GM12878 (cell line): ENCODE data around the gene FOXP4. TPM values are rescaled to one million over a fixed set of nuclear protein-coding genes. Genes with fewer than 3 reads are reported as not detected.

Experiments used
- ATAC-seq: fragments of 200-7000 bp; cut with Tn5 transposase; 3 replicates; pipeline ENCODE4 v1.9.1; 2020; ENCODE audit warnings: mild to moderate bottlenecking, moderate library complexity
- BruUV-seq: library from RNA; stranded (reverse); fragments of 400-500 nt; replicated peaks from 2 replicates; lab custom pipeline; 2021; lab: Mats Ljungman, UMichigan
- CTCF ChIA-PET: fragments of 300-600 bp; sonication (Branson Sonifier 250); formaldehyde crosslinking; extraction: SDS; loops from one replicate; lab custom pipeline; 2021; ENCODE audit warnings: inconsistent platforms; lab: Yijun Ruan, JAX
- POLR2A ChIA-PET: fragments of 350-600 bp; formaldehyde crosslinking; extraction: SDS; loops from one replicate; lab custom pipeline; 2021; ENCODE audit warnings: inconsistent platforms; lab: Charles Lee
- RAD21 ChIA-PET: fragments of 300-600 bp; sonication (Branson Sonifier 250); formaldehyde crosslinking; loops from one replicate; lab custom pipeline; 2023; ENCODE audit warnings: antibody characterized with exemption; ENCODE audit not compliant: unreplicated experiment; lab: Charles Lee
- SMC1A ChIA-PET: fragments of 300-600 bp; sonication (Branson Sonifier 250); formaldehyde crosslinking; loops from one replicate; lab custom pipeline; 2023; ENCODE audit not compliant: unreplicated experiment, uncharacterized antibody; lab: Charles Lee
- DNase-seq: peaks from one replicate; pipeline ENCODE4 v3.0.0-alpha.2; 2011; ENCODE audit warnings: low read depth, low spot score
- FAIRE-seq: peaks from 3 replicates; lab custom pipeline; 2011; peaks lifted over from hg19 to GRCh38; lab: Jason Lieb, UNC
- H2AFZ ChIP-seq: 2 replicates; pipeline ENCODE4 v1.6.0; 2011; ENCODE audit warnings: low read depth, low read length, control low read depth; ENCODE audit not compliant: control insufficient read depth
- H3K27ac ChIP-seq: 2 replicates; pipeline ENCODE4 v1.5.1; 2011; ENCODE audit warnings: control low read depth; ENCODE audit not compliant: control insufficient read depth, insufficient read depth
- H3K27me3 ChIP-seq, 2 experiments: replicated peaks in 1 of 2; 2 replicates each; pipeline versions ENCODE4 v1.6.0 to v1.6.1; 2011; ENCODE audit warnings: low read length in 1 of 2; ENCODE audit not compliant: control insufficient read depth in 2 of 2, insufficient read depth in 2 of 2
- H3K36me3 ChIP-seq, 2 experiments: 2 replicates each; pipeline ENCODE4 v1.5.1; 2011; ENCODE audit warnings: low read length in 1 of 2; ENCODE audit not compliant: control insufficient read depth in 2 of 2, insufficient read depth in 2 of 2
- H3K4me1 ChIP-seq: 2 replicates; pipeline ENCODE4 v1.6.1; 2011; ENCODE audit warnings: mild to moderate bottlenecking, low read length, moderate library complexity, mixed read lengths; ENCODE audit not compliant: control insufficient read depth, insufficient read depth
- H3K4me2 ChIP-seq: 2 replicates; pipeline ENCODE4 v1.6.0; 2011; ENCODE audit warnings: control low read depth; ENCODE audit not compliant: control insufficient read depth, insufficient read depth
- H3K4me3 ChIP-seq: fragments of 200-600 bp; sonication (generic); 2 replicates; pipeline ENCODE4 v1.5.1; 2016
- H3K79me2 ChIP-seq: 2 replicates; pipeline ENCODE4 v1.6.0; 2011; ENCODE audit warnings: low read length; ENCODE audit not compliant: control insufficient read depth, insufficient read depth
- H3K9ac ChIP-seq: 2 replicates; pipeline ENCODE4 v1.8.0; 2011; ENCODE audit warnings: low read length, control low read depth, mixed read lengths; ENCODE audit not compliant: control insufficient read depth, insufficient read depth
- H3K9me3 ChIP-seq: replicated peaks from 3 replicates; pipeline ENCODE4 v1.5.1; 2011; ENCODE audit warnings: mild to moderate bottlenecking, low read length; ENCODE audit not compliant: control insufficient read depth, insufficient read depth
- H4K20me1 ChIP-seq: 2 replicates; pipeline ENCODE4 v1.6.0; 2011; ENCODE audit not compliant: control insufficient read depth, insufficient read depth
- CEBPB ChIP-seq, 2 experiments: fragments of 150-350 bp in 1 of 2; IDR thresholded peaks; 2 replicates each; pipeline ENCODE4 v1.6.1; 2012 to 2014; ENCODE audit warnings: low read depth in 2 of 2, low read length in 2 of 2, borderline replicate concordance in 1 of 2, inconsistent platforms in 1 of 2
- EGR1 ChIP-seq, 2 experiments: IDR thresholded peaks; 1 replicate in 1 of 2; 2 replicates in 1 of 2; pipeline ENCODE4 v1.6.1; 2011 to 2012; ENCODE audit warnings: low read depth in 2 of 2, low read length in 2 of 2, borderline replicate concordance in 1 of 2, mild to moderate bottlenecking in 1 of 2, moderate library complexity in 1 of 2
- EZH2 ChIP-seq: IDR thresholded peaks from 2 replicates; pipeline ENCODE4 v1.6.1; 2012; ENCODE audit warnings: low read depth, mild to moderate bottlenecking, control low read depth, inconsistent platforms, low read length, borderline replicate concordance; ENCODE audit not compliant: control insufficient read depth
- LARP7 ChIP-seq: fragments of 450-650 bp; IDR thresholded peaks from 2 replicates; pipeline ENCODE4 v1.6.1; 2017; ENCODE audit warnings: mild to moderate bottlenecking
- POLR2A ChIP-seq: IDR thresholded peaks from 2 replicates; pipeline ENCODE4 v1.6.1; 2011; ENCODE audit warnings: low read depth, mild to moderate bottlenecking, low read length
- RCOR1 ChIP-seq: conservative IDR thresholded peaks from 2 replicates; pipeline ENCODE4 v1.6.1; 2012; ENCODE audit warnings: low read depth, low read length, improper control_type of control experiment
- RFX5 ChIP-seq: IDR thresholded peaks from 2 replicates; pipeline ENCODE4 v1.6.1; 2011; ENCODE audit warnings: low read depth, low read length, improper control_type of control experiment
- RUNX3 ChIP-seq: IDR thresholded peaks from 2 replicates; pipeline ENCODE4 v1.6.1; 2012; ENCODE audit warnings: low read length, inconsistent platforms
- SRF ChIP-seq, 2 experiments: IDR thresholded peaks; 2 replicates each; pipeline ENCODE4 v1.6.1; 2011; ENCODE audit warnings: low read depth in 2 of 2, low read length in 2 of 2, mild to moderate bottlenecking in 1 of 2, moderate library complexity in 1 of 2
- STAT1 ChIP-seq: fragments of 450-650 bp; conservative IDR thresholded peaks from 2 replicates; pipeline ENCODE4 v1.6.1; 2014; ENCODE audit warnings: antibody characterized with exemption, mild to moderate bottlenecking
- ZNF207 ChIP-seq: fragments of 450-650 bp; IDR thresholded peaks from 2 replicates; pipeline ENCODE4 v1.6.1; 2014; ENCODE audit warnings: antibody characterized with exemption, mild to moderate bottlenecking, borderline replicate concordance
- ZNF384 ChIP-seq: IDR thresholded peaks from 2 replicates; pipeline ENCODE4 v1.6.1; 2012; ENCODE audit warnings: low read depth, mild to moderate bottlenecking, low read length, improper control_type of control experiment, borderline replicate concordance
- ZZZ3 ChIP-seq: IDR thresholded peaks from 2 replicates; pipeline ENCODE4 v1.6.1; 2011; ENCODE audit warnings: low read depth; ENCODE audit not compliant: control insufficient read depth, insufficient read length
- WGBS: methylation state at CpG from one replicate; pipeline ENCODE4 v1.1.6; 2016; ENCODE audit warnings: low lambda C conversion rate; ENCODE audit not compliant: insufficient replicate concordance, insufficient coverage; ENCODE audit errors: missing lambda C conversion rate; 5-methylcytosine and 5-hydroxymethylcytosine counted together
- in situ Hi-C: fragments of 300-500 bp; cut with MboI; formaldehyde crosslinking; loops from 9 replicates; pipeline ENCODE4 v1.14.3; 2018; ENCODE audit warnings: mixed read lengths
- intact Hi-C: fragments of 100-400 bp; cut with micrococcal nuclease; formaldehyde crosslinking; loops from one replicate; pipeline ENCODE4 v1.14.2; 2022; ENCODE audit not compliant: unreplicated experiment
- polyA plus RNA-seq, 11 experiments: library from polyadenylated mRNA; depleted of rRNA in 4 of 11; unstranded in 6 of 11; stranded (reverse) in 5 of 11; fragments of >200 nt; fragmentation: Nextera tagmentation in 4 of 11; fragmentation: Illumina TruSeq in 1 of 11; extraction: Ambion mirVana in 4 of 11; extraction: Trizol in 1 of 11; gene quantifications; 1 replicate in 1 of 11; 2 replicates in 10 of 11; pipeline versions ENCODE4 v1.2.1 to v1.2.3, GENCODE V29; 2011 to 2016; ENCODE audit warnings: inconsistent platforms in 2 of 11, missing spikeins in 2 of 11, low read depth in 1 of 11
- total RNA-seq, 4 experiments: library from RNA; depleted of rRNA in 3 of 4; stranded (reverse); fragments of >200 nt in 3 of 4; fragmentation: Illumina TruSeq in 1 of 4; extraction: Trizol in 1 of 4; gene quantifications; 2 replicates each; pipeline versions ENCODE4 v1.2.1 to v1.2.3, GENCODE V29; 2013 to 2021
- TF ChIP-seq, protein P1 (sequence below): fragments of 450-650 bp; IDR thresholded peaks from 2 replicates; pipeline ENCODE4 v1.6.1; 2017; ENCODE audit warnings: low read depth, mild to moderate bottlenecking, moderate library complexity
- TF ChIP-seq, protein P2 (sequence below): fragments of 450-650 bp; IDR thresholded peaks from 2 replicates; pipeline ENCODE4 v1.6.1; 2017; ENCODE audit warnings: borderline replicate concordance
- TF ChIP-seq, protein P3 (sequence below): IDR thresholded peaks from 2 replicates; pipeline ENCODE4 v1.6.1; 2012; ENCODE audit warnings: low read depth, low read length, improper control_type of control experiment

FOXP4 gene
- total and polyA plus RNA-seq, 10 of the 15 experiments (the other 5 are each of a cell fraction or from before 2014, with no cell fraction given) = 0.31 to 46.1 (median 2.3) TPM

DNA sequence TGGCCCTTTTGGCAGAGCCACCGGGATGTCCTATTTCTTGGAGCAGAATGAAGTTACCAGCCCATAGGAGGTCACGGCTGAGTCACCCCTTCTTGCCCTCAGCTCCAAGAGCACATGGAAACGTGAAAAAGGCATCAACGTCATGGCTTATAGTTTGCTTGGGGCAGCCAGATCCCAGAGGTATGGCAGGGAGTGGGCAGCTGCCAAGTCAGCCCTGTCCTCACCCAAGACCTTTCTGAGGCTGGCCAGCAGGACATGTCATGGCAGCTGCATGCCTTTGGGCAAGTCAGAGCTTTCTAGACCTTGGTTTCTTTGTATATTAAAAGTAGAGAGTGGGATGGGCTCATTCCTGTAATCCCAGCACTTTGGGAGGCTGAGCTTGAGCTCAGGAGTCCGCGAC, 83.9 kb downstream of the FOXP4 start:
- 28% methylated on average over 6 of the region's 6 CpGs for WGBS
- in situ Hi-C loops = no loop called here
- ATAC-seq (no peak), DNase-seq (no peak), FAIRE-seq (no peak)
- no peak overlapping the region for H3K4me2 ChIP-seq
- no peaks in the 10 kb centered on the region for H3K9me3 ChIP-seq
- no peaks in the 10 kb centered on the region for H4K20me1 ChIP-seq
- peaks cover 4 to 5% of the 10 kb centered on the region in 2 experiments; a peak in 2 of 4 replicates for H3K27me3 ChIP-seq
- H3K27ac ChIP-seq = no peak overlapping the region
- RAD21 ChIA-PET = no interaction called here
- POLR2A ChIA-PET = no interaction called here
- no peaks in the 10 kb centered on the region for H3K4me1 ChIP-seq
- no peak for TF ChIP-seq POLR2A
- TF ChIP-seq, protein P1, sequence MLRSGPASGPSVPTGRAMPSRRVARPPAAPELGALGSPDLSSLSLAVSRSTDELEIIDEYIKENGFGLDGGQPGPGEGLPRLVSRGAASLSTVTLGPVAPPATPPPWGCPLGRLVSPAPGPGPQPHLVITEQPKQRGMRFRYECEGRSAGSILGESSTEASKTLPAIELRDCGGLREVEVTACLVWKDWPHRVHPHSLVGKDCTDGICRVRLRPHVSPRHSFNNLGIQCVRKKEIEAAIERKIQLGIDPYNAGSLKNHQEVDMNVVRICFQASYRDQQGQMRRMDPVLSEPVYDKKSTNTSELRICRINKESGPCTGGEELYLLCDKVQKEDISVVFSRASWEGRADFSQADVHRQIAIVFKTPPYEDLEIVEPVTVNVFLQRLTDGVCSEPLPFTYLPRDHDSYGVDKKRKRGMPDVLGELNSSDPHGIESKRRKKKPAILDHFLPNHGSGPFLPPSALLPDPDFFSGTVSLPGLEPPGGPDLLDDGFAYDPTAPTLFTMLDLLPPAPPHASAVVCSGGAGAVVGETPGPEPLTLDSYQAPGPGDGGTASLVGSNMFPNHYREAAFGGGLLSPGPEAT = no peak
- no peak for TF ChIP-seq EGR1 (IDR thresholded peaks at IDR 0.05; ENCODE audit: borderline replicate concordance in 1 of 2, low read depth in 2 of 2, low read length in 2 of 2)
- TF ChIP-seq STAT1 = no peak
- no peak for TF ChIP-seq RFX5
- no peak for TF ChIP-seq ZNF207
- TF ChIP-seq SRF (IDR thresholded peaks at IDR 0.05; ENCODE audit: low read depth in 2 of 2, low read length in 2 of 2) = no peak
- TF ChIP-seq, protein P2, sequence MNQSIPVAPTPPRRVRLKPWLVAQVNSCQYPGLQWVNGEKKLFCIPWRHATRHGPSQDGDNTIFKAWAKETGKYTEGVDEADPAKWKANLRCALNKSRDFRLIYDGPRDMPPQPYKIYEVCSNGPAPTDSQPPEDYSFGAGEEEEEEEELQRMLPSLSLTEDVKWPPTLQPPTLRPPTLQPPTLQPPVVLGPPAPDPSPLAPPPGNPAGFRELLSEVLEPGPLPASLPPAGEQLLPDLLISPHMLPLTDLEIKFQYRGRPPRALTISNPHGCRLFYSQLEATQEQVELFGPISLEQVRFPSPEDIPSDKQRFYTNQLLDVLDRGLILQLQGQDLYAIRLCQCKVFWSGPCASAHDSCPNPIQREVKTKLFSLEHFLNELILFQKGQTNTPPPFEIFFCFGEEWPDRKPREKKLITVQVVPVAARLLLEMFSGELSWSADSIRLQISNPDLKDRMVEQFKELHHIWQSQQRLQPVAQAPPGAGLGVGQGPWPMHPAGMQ = no peak
- TF ChIP-seq ZNF384 = no peak
- TF ChIP-seq RCOR1 = no peak
- TF ChIP-seq CEBPB (IDR thresholded peaks at IDR 0.05; ENCODE audit: borderline replicate concordance in 1 of 2, low read depth in 2 of 2, low read length in 2 of 2) = no peak
- TF ChIP-seq, protein P3, sequence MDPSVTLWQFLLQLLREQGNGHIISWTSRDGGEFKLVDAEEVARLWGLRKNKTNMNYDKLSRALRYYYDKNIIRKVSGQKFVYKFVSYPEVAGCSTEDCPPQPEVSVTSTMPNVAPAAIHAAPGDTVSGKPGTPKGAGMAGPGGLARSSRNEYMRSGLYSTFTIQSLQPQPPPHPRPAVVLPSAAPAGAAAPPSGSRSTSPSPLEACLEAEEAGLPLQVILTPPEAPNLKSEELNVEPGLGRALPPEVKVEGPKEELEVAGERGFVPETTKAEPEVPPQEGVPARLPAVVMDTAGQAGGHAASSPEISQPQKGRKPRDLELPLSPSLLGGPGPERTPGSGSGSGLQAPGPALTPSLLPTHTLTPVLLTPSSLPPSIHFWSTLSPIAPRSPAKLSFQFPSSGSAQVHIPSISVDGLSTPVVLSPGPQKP = no peak
- no peak for TF ChIP-seq LARP7
- TF ChIP-seq RUNX3 = no peak
- no peak for TF ChIP-seq EZH2
- no peak for TF ChIP-seq ZZZ3
- TF ChIP-seq, all 136 proteins: peak for 0
- H3K36me3 ChIP-seq = no peaks in the 10 kb centered on the region
- intact Hi-C loops = no loop called here
- no peak overlapping the region for H3K9ac ChIP-seq
- no TSS peak for BruUV-seq
- CTCF ChIA-PET = interaction anchor here (0.7 to 1.0 kb wide), 3 partner anchors 16 to 1764 kb away, joined by 3 read pairs; no protein-coding TSS in a partner anchor
- H2AFZ ChIP-seq = no peak overlapping the region
- SMC1A ChIA-PET = no interaction called here
- H3K79me2 ChIP-seq = no peaks in the 10 kb centered on the region
- H3K4me3 ChIP-seq = no peak overlapping the region
